ENCODE measurements around the gene WNT6.

WNT6 gene

GRCh38 chr2:218873359-218874194, 14.0 kb downstream of the WNT6 start:
- DNase-seq (ENCODE audit: extremely low read depth, low read depth) = no peak
- TF ChIP-seq CTCF (IDR thresholded peaks at IDR 0.05; ENCODE audit: low read depth, low read length) = no peak

DNA sequence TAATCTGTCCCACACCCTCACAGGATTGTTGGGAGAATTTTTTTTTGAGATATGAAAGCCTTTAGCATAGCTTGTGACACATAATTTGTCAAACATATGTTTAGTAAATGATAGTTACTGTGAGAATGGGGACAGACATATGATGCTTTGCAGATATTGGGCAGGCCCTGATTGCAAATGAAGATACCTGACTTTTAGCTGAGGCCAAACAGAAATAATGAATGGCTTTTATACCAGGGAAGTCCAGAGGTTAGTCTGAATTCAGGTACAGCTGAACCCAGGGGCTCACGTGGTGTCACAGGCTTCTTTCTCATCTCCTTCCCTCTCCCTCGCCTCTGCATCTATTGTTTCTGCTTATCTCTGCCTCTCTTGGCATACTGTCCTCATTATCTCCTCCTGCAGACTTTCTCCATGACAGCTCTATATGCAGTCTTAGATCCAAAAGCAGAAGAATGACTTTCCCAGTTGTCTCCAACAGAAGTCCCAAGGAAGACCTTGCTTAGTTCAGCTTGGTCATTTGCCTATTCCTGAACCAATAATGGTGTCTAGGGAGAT, 16.2 kb downstream of the WNT6 start:
- no peak for TF ChIP-seq CTCF (IDR thresholded peaks at IDR 0.05; ENCODE audit: low read depth, low read length)
- DNase-seq (ENCODE audit: extremely low read depth, low read depth) = no peak

- TF ChIP-seq CTCF (IDR thresholded peaks at IDR 0.05; ENCODE audit: low read depth, low read length) = peak; percentile 97
- DNase-seq (ENCODE audit: extremely low read depth, low read depth) = peak; percentile 31
Measured at GRCh38 chr2:218876562-218877219, 17.1 kb downstream of the WNT6 start.

- TF ChIP-seq CTCF (IDR thresholded peaks at IDR 0.05; ENCODE audit: low read depth, low read length) = no peak
- DNase-seq (ENCODE audit: extremely low read depth, low read depth) = no peak
Measured at GRCh38 chr2:218877331-218877730, 17.7 kb downstream of the WNT6 start.

- DNase-seq (ENCODE audit: extremely low read depth, low read depth) = no peak
- no peak for TF ChIP-seq CTCF (IDR thresholded peaks at IDR 0.05; ENCODE audit: low read depth, low read length)
Measured at GRCh38 chr2:218877891-218878290, 18.3 kb downstream of the WNT6 start.

- TF ChIP-seq CTCF (IDR thresholded peaks at IDR 0.05; ENCODE audit: low read depth, low read length) = no peak
- no peak for DNase-seq (ENCODE audit: extremely low read depth, low read depth)
Measured at GRCh38 chr2:218878486-218878885, 18.9 kb downstream of the WNT6 start.

All from AG09319 (cell line).